Measurements from ENCODE around the gene TBX3.

TBX3 gene

GRCh38 chr12:114668151-114668885, 15.7 kb downstream of the TBX3 start:
- no peak for DNase-seq (ENCODE audit: low read depth)

DNA sequence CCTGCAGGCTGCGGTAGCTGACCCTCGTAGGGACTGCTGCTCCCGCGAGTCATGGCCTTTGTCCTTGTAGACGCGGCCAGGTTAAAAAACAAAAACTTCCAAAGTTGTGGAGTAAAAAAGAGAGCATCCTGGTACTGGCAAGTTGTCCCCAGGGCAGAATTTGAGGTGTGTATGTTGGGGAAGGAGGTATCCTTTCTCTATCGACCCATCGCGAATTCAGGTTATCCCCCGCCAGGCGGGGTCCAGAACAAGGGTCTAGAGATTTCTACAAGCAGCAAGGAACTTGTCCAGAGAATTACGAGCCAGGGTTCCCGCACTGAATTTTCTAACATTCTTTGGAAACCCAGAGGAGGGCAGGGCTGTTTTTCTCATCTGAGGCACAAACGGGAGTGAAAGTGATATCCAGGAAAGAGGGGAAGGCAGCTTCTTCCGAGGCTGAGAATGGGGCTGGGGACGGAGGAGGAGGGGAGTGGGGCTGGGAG, 16.3 kb downstream of the TBX3 start:
- DNase-seq (ENCODE audit: low read depth): no peak

DNA sequence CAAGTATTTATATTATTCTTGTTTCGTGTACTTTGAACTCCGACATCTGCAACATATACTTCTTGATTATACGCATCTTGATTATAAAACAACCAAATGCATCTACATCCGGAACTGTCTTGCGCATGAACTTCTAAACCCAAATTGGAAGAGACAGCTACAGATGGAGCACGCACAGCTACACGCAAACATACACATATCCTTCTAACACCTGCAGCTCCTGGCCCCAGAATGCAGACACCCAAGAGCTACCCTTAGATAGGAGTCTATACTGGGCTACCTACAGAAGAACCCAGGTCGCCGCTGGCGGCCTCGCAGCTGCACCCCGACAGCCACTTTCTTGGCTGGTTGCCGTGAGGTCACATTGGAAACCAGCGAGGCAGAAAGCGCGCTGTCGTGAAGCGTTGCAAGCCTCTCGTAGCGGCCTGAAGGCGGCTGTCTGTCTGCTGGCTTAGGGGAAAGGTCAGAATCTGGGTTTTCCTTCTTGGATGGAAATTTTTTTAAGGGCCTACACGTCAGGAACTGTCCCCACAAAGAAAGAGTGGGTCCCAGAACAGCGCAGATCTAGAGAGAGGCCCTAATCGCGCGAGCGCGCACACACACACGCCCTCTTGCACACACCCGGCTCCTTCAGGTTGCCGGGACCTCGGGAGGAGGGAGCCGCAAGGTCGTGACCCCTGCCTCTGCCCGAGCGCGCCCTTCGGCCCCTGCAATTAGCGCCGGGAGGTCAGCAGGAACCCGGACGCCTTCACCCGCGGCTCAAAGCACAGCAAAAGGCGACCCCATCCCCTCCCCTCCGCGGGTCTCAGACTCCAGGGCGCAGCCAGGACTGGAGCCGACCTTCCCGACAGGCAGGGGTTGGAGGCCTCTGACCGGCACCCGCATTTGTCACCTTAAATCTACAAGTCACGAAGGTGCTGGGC, 17.0 kb downstream of the TBX3 start:
- DNase-seq (ENCODE audit: low read depth): no peak

GRCh38 chr12:114665411-114666260, 18.3 kb downstream of the TBX3 start:
- no peak for DNase-seq (ENCODE audit: low read depth)

- DNase-seq (ENCODE audit: low read depth): no peak
Observed at GRCh38 chr12:114664651-114665320, 19.2 kb downstream of the TBX3 start.

DNA sequence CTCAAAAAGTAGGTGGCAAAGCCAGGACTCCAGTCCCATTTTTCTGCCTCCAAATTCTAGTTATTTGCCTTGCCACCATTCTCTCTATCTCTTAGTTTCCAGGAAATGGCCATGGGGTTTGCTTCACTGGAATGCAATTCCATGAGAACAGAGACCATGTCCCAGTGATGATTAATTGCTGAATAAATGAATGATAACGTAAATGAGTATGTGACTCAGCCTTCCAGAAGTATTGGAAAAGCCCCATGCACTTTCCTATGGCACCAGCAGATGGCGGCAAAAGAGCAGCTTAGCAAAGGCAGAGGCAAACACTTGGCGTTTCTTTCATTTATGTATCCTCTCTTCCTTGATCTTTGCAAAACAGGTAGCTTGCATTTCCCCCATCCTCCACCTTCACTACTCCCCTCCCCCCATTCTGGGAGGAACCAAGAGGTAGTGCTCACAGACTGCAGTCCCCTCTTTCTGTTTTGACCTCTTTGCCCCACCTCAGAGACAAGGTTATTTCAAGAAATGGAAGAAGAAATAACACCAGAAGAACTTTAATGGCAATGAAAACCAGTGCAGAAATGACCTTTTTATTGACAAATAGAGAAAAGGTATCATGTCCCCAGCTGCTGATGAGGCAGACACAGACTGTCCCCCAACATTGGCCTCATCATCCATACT, 21.3 kb downstream of the TBX3 start:
- DNase-seq (ENCODE audit: low read depth): peak; percentile 14

- DNase-seq (ENCODE audit: low read depth): no peak
Observed at GRCh38 chr12:114661245-114661644, 22.7 kb downstream of the TBX3 start.

- DNase-seq (ENCODE audit: low read depth): no peak
Observed at GRCh38 chr12:114659084-114659483, 24.9 kb downstream of the TBX3 start.

DNA sequence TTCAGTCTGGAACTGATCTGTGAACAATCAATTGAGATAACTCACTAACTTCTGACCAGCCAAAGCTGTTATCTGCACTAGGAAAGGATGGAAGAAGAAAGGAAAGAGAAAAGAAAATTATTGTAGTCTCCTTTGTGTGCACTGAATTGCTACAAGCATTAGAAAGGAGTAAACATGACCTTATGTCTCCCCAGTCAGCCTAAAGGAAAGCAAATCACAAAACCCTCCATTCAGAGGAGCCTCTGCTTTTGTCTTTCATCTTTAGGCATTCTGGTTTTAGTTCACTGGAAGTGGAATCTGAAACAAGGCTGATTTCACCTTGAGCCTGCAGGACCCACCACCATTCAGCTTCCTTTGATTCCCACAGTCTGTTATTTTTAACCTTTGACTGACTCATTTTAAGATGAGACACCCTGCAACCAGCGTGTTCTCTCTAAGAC, 26.0 kb downstream of the TBX3 start:
- DNase-seq (ENCODE audit: low read depth): no peak

DNA sequence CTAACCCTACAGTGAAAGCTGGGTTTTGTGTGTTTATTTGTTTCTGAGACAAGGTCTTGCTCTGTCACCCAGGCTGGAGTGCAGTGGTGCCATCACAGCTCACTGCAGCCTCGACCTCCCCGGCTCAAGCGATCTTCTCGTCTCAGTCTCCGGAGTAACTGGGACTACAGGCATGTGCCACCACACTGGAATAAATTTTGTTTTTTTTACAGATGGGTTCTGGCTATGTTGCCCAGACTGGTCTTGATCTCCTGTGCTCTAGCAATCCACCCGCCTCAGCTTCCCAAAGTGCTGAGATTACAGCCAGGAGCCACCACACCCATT, 26.4 kb downstream of the TBX3 start:
- no peak for DNase-seq (ENCODE audit: low read depth)

DNA sequence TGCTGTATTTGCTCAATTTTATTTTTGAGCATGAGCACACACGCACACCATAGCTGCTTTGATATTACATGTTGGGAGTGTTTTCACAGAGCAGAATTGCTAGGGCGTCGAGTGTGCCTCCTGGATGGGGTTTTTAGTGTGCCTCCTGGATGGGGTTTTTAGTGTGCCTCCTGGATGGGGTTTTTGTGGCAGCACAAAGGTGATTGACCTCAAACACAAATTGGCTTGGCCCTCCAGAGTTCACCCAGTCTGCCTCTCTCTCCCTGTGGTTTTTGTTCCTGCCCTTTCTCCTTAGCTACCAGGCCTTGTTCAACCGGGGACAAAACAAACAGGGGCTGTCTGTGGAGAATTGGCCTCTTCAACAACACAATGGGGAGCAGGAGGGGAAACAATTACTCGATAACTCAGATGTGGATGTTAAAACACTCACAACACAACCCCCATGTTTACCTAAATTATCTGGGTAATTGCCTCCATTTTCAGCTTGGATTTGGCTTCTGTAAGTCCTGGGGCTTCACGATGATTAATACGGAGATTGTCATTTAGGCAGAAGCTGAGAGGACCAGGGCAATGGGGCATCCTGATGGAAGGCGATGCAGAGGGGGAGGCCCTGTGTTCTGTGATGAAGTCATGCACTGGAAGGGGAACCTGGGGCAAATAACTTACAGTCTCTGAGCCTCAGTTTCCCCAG, 26.9 kb downstream of the TBX3 start:
- no peak for DNase-seq (ENCODE audit: low read depth)

- DNase-seq (ENCODE audit: low read depth): no peak
Observed at GRCh38 chr12:114655934-114656749, 27.8 kb downstream of the TBX3 start.

DNA sequence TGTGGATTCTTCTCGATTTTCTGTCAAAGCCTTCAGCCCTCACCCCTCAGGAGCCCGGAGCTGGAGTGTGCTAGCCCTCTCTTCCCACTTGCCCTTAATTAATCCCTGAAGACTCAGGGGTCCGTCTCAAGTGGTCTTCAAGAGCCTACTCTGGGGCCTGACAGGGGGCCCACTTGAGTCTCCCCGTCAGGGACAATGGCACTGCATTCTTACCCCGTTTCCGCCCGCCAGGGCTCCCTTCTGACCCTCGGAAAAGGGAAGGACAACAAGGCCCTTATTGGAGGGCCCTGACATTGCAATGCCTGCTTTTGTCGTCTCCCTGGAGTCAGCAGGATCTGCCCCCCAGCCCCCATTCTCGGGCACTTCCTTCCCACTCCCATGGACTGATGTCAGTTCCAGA, 34.4 kb downstream of the TBX3 start:
- no peak for DNase-seq (ENCODE audit: low read depth)

GRCh38 chr12:114648711-114649110, 35.3 kb downstream of the TBX3 start:
- no peak for DNase-seq (ENCODE audit: low read depth)

- DNase-seq (ENCODE audit: low read depth): no peak
Observed at GRCh38 chr12:114638790-114639435, 45.1 kb downstream of the TBX3 start.

GRCh38 chr12:114636723-114637480, 47.1 kb downstream of the TBX3 start:
- no peak for DNase-seq (ENCODE audit: low read depth)

GRCh38 chr12:114631242-114631641, 52.7 kb downstream of the TBX3 start:
- DNase-seq (ENCODE audit: low read depth): no peak

DNA sequence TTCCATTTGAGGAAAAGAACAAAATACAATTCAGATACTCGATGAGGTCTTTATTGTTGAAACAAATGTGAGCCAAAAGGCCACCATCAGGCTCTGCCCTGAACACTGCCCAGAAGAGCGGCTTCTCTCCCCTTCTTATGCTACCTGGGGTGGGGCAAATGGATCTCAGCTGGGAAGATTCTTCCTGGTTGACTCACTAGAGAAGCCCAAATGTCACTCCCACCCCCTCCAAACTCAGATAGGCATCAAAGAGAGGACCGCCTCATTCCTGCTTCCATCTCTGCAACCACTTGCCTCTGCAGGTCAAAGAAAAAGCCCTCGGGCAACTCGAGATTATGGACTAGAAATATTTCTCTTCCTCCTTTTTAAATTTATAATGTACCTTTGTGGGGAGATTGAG, 55.8 kb downstream of the TBX3 start:
- no peak for DNase-seq (ENCODE audit: low read depth)

Data from CMK (cell line).